Muscle of back (tissue), 11 donors: ENCODE results near the gene RBFOX2. TPM values are rescaled to one million over a fixed set of nuclear protein-coding genes. Genes with fewer than 3 reads are reported as not detected.
"Not testable (repeated sequence)": the region's sequence is repeated elsewhere in the genome, so short reads cannot be mapped to it uniquely, and the experiment has no call there.

Experiments
- DNase-seq, 3 donors: peaks; one replicate each; pipeline versions ENCODE4 v3.0.0 to v3.0.0-alpha.2; 2013
- polyA plus RNA-seq, 10 donors: library from polyadenylated mRNA; unstranded; fragments of 120-200 nt; gene quantifications; one replicate each; pipeline ENCODE4 v1.2.1, GENCODE V29; 2013; ENCODE audit not compliant: insufficient read length in 10 of 10

Gene RBFOX2
- polyA plus RNA-seq, 10 donors: 159 to 231 (median 186) TPM

DNA sequence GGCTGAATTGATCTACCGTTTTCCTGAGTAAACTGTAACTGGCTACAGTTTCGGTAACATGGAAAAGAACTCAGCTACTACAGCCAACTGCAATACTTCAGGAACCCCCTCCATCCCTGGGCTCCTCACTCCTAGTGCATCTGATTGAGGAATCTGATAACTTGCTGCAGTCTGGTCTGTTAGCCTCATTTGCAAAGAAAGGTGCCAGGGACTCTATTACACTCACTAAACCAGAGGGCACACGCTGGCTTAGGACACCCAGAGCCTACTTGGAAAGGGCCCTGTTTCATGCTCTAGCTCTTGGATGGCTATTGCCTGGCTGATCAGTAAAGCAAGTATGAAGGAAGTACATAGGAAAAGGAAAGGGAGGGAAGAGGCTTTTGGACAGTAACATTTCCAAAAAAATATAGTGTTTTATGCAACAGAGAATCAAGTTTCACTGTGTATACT, 288.7 kb downstream of the RBFOX2 start:
- peak in 1 of 3 donors; percentile 67 for DNase-seq

DNA sequence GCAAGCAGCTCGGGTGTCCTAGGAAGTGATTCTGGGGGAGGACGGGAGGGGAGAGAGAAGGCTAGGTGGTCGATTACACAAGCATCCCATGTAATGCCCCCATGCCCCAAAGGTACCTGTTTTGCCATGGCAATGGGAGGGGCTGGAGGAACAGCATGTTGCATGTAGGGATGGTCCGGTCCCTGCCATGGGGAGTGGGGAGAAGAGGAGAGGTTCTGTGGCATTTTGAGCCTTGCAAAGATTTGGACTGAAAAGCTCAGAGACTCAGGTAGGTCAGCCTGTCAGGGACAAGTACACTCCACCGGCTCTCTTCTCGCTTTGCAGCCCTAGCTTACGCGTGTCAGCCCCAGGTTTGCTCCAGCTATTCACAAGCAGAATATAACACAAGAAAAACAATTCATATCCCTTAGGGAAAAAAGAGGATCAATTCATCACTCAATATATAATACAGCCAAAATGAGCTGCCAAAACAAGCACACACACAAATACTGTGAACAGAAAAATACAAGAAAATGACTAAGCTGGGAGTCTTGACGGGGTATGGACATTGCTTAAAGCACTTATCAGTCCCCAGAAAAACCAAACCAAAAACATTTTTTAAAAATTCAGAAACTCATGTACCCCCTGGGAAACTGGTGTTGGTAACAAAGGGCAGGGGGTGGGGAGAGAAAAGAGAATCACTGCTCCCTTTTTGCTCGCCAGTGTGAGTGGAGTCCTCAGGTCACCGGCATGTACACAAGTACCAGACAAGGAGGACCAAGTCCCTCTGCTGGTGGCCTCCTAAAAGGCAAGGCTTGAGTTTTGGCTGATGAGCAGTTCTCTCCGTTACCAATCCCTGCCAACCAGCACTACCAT, 289.3 kb downstream of the RBFOX2 start:
- peak in 2 of 3 donors; percentile 33 to 55 for DNase-seq

DNA sequence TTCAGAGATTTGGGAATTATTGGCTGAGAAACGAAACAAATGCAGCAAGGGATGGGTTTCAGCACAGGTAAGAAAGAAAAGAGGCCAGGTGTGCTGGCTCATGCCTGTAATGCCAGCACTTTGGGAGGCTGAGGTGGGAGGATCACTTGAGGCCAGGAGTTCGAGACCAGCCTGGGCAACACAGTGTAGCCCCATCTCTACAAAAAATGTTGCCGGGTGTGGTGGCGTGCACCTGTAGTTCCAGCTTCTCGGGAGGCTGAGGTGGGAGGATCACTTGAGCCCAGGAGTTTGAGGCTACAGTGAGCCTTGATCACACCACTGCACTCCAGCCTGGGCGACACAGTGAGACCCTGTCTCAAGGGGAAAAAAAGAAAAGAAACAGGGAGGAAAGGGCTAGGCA, 290.7 kb downstream of the RBFOX2 start:
- not testable (repeated sequence) for DNase-seq

DNA sequence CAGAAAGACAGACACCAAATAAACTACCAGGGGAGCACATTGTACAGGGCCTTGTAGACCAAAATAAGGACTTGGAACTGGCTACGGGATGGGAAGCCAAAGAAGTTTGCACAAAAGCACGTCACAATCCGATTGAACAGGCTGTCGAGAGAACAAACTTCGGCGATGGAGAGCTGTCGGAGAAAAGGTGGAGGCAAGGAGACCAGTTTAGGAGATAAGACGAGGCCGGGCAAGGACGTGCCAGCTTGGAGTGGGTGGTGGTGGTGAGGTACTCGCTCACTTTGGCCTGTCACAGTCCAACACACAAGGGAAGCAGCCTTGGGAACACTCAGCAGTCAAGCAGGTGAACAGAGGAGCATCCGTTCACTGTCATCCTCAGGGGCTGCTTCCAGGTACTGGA, 291.9 kb downstream of the RBFOX2 start:
- DNase-seq: peak in 1 of 3 donors; percentile 43

DNA sequence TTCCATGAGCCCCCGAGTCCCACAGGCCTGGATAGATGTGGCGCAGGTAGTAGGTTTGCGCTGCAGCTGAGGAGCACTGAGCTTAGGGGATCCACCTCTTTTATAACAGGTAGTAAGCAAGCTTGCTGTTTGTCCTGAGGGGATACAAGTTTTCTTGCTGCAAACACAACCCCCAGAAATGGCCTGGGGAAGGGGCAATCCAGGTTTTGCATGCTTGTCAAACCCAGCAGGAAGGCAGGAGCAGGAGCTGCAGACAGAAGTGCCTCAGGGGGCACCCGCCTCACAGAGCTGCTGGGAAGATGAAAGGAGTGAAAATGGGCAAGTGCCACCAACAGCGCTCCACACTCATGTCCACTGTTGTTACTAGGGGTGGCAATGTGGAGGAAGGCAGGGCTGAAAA, 292.5 kb downstream of the RBFOX2 start:
- no peak for DNase-seq

DNA sequence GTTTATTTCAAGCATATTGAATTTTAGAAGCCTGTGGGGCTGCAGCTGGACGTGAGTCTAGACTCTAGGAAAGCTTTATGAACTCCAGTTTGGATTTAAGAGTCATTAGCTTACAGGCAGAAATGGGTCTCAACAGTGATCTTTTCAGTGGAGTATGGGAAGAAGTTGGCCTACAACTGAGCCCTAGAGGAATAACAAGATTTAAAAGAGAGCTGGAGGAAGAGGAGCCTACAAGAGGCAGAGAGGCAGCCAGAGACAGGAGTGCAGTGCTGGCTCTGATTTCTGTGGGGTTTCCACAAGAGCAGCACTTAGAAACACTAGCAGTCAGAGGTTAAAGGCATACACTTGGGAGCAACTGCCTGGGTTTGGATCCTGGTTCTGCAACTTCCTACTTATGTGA, 293.1 kb downstream of the RBFOX2 start:
- DNase-seq: peak in 2 of 3 donors; percentile 43 to 86

DNA sequence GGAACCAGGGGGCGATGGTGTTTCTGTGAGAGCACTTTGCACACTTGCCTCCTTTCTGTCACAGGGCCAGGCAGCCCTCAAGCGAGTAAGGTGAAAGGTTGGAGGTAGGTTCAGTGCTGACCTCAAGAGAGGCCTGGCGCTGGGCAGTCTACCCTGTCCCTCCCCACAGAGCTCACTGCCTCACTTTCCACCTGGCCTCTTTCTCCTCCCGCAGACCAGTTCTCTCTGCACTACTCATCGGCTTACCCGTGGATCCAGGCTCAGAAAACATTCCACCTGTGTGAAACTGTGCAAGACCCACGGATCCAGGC, 294.2 kb downstream of the RBFOX2 start:
- no peak for DNase-seq

DNA sequence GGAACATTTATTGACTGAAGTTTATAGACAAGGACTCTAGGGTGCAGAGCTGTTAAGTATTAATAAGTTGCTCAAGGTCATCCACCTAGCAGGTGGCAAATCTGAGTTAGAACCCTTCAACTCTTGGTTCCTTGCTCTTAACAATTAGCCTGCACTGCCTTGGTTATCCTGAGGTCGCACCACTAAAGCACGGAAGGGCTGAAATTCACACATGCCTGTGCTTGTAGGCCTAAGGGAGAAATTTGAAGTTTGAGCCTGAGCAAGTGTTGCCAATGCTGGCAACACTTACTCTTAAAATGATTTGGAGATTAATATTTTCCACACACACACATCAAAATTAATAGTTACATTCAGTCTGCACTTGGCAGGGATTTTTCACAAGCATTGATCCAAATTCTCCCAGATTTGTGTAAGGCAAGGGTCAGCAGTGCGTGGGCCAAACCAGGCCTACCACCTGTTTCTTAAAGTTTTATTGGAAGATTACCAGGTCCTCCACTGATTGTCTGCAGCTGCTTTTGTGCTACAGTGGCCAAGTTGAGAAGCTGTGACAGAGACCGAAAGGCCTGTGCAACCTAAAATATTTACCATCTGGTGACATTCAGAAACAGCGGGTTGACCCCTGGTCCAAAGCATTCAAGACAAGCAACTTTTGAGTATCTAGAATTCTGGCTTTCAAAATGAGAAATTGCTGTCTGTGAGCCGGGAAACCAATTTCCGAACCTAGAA, 294.7 kb downstream of the RBFOX2 start:
- DNase-seq: peak; percentile 69 to 95 (median 91)

DNA sequence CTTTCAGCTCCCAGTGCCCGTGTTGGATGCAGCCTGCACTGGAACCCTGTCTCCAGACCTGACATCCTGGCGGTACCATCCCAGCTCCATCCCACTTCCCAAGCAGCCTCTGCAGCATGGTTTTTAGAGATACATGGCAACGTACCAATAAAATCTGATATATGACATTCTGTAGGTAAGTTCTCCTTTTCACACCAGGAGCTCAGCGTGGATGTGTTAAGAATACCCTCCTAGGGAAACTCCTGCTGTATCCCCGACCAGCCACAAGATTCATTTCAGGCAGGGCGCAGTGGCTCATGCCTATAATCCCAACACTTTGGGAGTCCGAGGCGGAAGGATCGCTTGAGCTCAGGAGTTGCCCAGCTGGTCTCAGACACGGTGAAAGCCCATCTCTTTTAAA, 295.6 kb downstream of the RBFOX2 start:
- DNase-seq: no peak

DNA sequence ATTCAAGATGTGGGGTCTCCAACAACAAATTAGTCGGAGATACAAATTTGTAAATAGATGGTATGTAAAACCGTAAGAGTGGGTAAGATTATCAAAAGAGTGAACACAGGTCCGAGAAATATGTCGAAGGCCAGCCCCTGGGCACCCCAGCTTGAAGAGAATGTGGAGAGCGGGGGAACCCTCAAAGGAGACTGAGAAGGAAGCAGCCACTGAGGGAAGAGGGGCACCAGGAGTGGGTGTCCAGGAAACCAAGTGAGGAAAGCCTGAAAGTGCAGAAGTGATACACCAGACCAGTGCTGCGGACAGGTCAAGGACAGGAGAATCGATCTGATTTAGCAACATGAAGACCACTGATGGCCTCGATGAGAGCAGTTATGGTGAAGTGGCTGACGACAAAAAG, 296.5 kb downstream of the RBFOX2 start:
- DNase-seq: no peak

DNA sequence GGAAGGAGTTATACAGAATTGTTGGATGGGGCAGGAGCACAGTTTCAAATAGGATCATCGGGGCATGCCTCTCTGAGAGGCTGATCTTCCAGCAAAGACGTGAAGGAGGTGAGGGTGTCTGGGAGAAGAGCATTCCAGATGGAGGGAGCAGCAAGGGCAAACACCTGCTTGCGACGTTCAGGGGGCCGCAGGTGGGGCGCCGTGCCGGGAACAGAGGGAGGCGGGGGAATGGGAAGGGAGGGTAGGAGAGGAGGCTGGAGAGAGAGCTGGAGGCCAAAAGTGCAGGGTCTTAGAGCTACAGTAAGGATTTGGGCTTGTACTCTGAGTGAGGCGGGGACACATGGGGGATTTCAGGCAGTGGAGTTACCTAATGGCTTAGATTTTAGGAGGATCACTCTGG, 297.3 kb downstream of the RBFOX2 start:
- no peak for DNase-seq

DNA sequence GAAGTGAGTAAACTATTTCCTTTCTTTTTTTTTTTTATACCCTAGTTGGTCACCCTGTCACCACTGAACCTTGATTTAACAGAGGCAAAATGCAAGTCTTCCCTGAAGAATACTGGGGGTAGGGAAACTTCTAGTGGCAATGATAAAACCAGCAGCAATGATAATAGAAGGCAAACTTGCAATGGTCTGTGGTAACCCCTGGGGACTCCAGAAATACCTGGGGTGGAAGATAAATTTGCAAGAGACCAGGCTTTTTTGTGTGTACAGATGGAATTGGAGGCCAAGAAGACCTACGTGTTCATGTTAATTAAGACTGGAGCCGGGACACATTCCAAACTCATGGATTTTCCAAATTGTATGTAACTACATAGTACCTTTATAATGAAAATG, 299.3 kb downstream of the RBFOX2 start:
- no peak for DNase-seq

DNA sequence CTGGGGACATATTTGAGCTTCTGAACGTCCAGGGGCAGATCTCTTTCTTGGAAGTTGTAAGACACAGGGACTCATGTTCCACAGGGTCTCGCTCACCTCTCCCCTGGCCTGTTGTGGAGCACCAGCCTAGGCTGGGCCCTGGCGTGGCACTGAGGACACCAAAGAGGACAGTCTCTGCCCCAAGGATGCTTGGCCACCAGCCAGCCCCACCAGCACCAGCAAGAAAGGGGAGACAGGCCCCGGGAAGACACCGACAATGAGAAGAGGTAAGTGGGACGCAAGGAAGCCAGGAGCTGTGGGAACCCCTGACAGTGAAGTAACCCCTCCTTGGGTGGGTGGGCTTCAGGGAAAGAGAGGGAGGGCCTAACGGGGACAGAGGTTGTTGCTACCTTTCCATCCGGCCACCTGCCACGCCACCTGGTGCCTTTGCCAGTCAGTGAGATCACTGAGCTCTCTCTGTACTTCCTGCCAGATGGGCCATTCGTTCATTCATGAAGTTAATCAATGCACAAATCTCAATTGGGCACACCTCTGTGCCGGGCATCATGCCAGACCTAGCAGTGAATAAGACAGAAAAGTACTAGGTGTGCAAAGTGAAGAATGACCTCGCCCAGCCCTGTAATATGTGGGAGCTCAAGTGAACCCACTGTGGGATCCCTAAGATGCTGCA, 299.9 kb downstream of the RBFOX2 start:
- no peak for DNase-seq

DNA sequence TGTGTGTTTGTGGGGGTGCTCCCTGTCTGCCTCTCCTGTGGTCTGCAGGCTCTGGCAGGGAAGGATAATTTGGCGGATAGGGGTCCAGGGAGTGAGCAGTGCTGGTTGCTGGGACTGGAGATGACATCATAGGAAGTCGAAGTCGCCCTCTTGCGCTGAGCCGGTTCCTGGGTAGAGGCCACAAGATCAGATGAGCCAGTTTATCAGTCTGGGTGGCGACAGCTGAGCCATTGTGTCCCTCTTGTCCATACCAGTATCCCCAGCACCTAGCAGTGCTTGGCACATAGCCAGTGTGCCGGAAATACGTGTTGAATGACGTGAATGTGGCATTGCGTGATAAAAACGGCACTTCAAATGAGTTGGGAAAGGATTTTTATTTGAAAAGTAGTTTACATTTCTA, 301.2 kb downstream of the RBFOX2 start:
- no peak for DNase-seq

DNA sequence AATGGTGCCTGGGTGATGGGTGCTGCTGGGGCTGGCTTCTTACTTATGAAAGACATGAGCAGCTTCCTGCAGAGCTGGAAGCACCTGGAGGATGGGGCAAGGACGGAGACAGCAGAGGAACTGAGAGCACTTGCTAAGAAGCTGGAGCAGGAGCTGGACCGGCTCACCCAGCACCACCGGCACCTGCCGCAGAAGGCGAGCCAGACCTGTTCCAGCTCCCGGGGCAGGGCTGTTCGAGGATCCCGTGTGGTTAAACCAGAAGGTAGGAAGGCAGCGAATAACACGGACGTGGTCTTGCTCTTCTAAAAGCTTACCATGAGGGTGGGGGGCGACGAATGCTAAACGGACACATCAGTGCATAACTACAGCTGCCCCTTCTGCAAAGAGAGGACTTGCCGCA, 301.7 kb downstream of the RBFOX2 start:
- no peak for DNase-seq

DNA sequence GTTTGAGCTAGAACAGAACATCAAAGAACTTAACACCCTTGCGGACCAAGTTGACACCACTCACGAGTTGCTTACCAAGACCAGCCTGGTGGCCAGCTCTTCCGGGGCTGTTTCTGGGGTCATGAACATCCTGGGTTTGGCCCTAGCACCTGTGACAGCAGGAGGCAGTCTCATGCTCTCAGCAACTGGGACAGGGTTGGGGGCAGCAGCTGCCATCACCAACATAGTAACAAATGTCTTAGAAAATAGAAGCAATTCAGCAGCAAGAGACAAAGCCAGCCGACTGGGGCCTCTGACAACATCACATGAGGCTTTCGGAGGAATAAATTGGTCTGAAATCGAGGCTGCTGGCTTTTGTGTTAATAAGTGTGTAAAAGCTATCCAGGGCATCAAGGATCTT, 302.2 kb downstream of the RBFOX2 start:
- DNase-seq: no peak

DNA sequence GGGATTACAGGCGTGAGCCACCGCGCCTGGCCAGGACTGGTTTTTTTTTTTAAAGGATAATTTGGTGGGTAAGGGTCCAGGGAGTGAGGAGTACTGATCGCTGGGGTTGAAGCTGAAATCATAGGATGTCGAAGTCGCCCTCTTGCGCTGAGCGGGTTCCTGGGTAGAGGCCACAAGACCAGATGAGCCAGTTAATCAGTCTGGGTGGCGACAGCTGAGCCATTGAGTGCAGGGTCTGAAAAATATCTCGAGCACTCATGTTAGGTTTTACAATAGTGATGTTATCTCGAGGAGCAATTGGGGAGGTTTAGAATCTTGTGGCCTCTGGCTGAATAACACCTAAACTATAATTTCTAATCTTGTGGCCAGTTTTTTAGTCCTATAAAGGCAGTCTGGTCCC, 303.1 kb downstream of the RBFOX2 start:
- DNase-seq: no peak

DNA sequence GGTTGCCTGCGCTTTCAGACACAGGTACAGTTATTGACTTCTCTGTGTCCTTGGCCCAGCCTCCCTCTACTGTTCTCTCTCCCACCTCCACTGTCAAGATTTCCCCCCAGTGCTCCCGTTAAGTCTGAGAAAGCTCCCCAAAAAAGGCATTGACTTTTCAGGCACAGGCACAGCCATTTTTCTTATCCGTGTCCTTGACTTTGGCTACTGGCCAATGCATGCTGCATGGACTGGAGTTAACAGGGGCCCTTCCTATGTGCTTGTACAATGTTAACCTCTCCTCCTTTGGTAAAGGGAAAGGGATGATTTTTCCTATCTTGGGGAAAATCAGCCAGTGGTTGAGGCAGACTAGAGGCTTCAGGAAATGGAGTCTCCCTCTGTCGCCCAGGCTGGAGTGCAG, 306.7 kb downstream of the RBFOX2 start:
- no peak for DNase-seq

DNA sequence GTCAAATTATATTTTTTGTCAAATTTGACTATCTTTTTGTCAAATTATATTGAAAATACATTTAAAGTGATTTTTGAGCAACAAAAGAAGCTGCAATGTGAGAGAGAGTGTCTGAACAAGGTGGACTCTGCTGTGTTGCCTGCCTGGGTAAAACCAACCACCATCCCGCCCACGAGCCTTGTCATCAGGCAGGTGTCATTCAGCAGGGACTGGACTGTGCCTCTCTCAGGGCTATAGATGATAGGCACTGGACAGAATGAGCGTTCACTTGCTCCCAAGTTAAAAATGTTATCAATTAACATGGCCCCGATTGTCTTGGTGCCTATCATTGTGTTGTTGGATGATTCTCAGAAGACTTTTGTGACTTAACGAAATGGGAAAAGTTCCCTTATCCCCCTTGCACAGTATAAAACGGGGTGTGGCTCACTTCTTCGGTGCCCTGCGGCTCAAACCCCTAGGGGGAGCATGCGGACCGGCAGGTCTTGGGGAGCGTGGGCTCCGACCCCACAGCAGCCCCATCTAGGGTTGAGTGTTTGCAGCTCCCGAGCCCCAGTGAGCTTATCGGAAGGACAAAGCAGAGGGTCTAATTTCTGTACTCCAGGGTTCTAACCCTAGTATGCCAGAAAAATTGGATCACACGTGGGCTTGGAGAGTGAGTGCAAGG, 309.3 kb downstream of the RBFOX2 start:
- DNase-seq: no peak

DNA sequence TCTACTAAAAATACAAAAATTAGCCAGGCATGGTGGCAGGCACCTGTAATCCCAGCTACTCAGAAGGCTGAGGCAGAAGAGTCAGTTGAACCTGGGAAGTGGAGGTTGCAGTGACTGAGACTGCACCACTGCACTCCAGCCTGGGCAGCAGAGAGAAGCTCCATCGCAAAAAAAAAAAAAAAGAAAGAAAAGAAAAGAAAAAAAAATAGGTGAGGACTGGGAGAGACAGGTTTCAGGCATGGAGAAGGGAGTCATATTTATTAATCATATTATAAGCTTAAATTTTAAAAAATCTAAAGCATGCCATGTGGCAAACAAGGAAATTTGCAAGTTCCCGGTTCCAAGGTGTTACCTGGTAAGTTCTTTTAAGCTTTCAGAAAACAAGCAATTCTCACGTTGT, 311.1 kb downstream of the RBFOX2 start, which contains the start of gene APOL5:
APOL5 (plus strand) TSS at position 301 of the 400 bp plus-strand sequence; CDS start at position 301, 0 bp downstream.
- no peak for DNase-seq

DNA sequence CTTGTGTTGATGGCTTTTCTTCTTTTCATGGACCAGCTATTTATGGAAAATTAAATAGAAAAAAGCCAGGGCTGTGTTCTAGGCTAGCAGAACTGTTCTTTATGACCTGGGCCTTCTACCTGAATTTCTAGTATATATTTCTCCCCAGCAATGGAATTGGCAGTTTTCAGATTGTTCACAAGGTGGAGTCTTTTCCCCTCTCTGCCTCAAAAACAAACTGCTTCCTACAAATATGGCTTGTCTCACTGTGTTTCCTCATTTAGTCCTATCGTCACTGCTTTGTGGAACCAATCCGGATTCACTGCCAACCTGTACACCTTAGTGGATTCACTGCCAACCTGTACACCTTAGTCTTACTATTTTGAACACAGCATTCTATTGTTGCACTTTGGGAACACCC, 316.0 kb downstream of the RBFOX2 start:
- DNase-seq: no peak

DNA sequence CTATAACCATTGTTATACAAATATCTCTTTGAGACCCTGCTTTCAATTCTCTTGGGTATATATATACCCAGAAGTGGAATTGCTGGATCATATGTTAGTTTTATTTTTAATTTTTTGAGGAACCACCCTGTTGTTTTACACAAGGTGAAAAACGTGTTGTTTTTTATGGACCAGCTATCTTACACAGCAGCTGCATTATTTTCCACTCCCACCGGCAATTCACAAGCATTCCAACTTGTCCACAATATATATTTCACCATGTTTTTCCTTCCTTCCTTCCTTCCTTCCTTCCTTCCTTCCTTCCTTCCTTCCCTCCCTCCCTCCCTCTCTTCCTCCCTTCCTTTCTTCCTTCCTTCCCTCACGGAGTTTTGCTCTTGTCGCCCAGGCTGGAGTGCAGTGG, 317.3 kb downstream of the RBFOX2 start:
- DNase-seq: no peak
